Uterus (tissue), 4 donors: Measurements from ENCODE around the gene CTSL. TPM values are rescaled to one million over a fixed set of nuclear protein-coding genes. Genes with fewer than 3 reads are reported as not detected.
"Not testable (repeated sequence)": the region's sequence is repeated elsewhere in the genome, so short reads cannot be mapped to it uniquely, and the experiment has no call there.

ENCODE experiments used
- DNase-seq, 2 donors: peaks; one replicate each; pipeline ENCODE4 v3.0.0-alpha.2; 2019 to 2020
- H3K27ac ChIP-seq, 2 donors: fragments of 200-600 bp; sonication (generic); 1 replicate in 1 of 2; 2 replicates in 1 of 2; pipeline ENCODE4 v1.5.1; 2016 to 2018
- H3K27me3 ChIP-seq, 2 donors: fragments of 200-600 bp; sonication (generic); one replicate each; pipeline ENCODE4 v1.5.1; 2018 to 2019; ENCODE audit warnings: control low read depth in 1 of 2
- H3K36me3 ChIP-seq, 2 donors: fragments of 200-600 bp; sonication (generic); one replicate each; pipeline ENCODE4 v1.5.1; 2019; ENCODE audit warnings: control low read depth in 1 of 2
- H3K4me1 ChIP-seq, 2 donors: fragments of 200-600 bp; sonication (generic); one replicate each; pipeline ENCODE4 v1.5.1; 2018 to 2019; ENCODE audit warnings: control low read depth in 1 of 2
- H3K4me3 ChIP-seq, 2 donors: fragments of 200-600 bp; sonication (generic); 1 replicate in 1 of 2; 2 replicates in 1 of 2; pipeline ENCODE4 v1.5.1; 2018 to 2019; ENCODE audit warnings: mild to moderate bottlenecking in 1 of 2
- H3K9me3 ChIP-seq, 2 donors: fragments of 200-600 bp; sonication (generic); one replicate each; pipeline ENCODE4 v1.5.1; 2019; ENCODE audit warnings: control low read depth in 1 of 2
- POLR2A ChIP-seq, 2 donors: fragments of 450-650 bp; IDR thresholded peaks; one replicate each; pipeline ENCODE4 v1.6.1; 2016; ENCODE audit warnings: antibody characterized with exemption in 2 of 2, mild to moderate bottlenecking in 1 of 2, moderate library complexity in 1 of 2
- intact Hi-C: fragments of 100-400 bp; cut with DNase I; formaldehyde crosslinking; loops from one replicate; pipeline ENCODE4 v1.15.1; 2023; ENCODE audit warnings: low total_unique reads
- total RNA-seq, 4 donors: library from RNA; depleted of rRNA in 3 of 4; stranded (reverse); fragments of >200 nt in 3 of 4; gene quantifications; one replicate each; pipeline versions ENCODE4 v1.1.0 to v1.2.4, GENCODE V29; 2014 to 2023
- TF ChIP-seq, protein P1 (sequence below), 4 experiments: fragments of 200-600 bp in 2 of 4; fragments of 450-650 bp in 2 of 4; sonication (generic) in 2 of 4; IDR thresholded peaks; one replicate each; pipeline ENCODE4 v1.5.1; 2016 to 2019; ENCODE audit warnings: antibody characterized with exemption in 4 of 4, mild to moderate bottlenecking in 2 of 4, moderate library complexity in 1 of 4
- donor health status: DM: yes; HTN: yes; CAD: no.

The CTSL gene
- total RNA-seq, 4 donors from 2014 or later, result 84.3 to 183 (median 147) TPM

DNA sequence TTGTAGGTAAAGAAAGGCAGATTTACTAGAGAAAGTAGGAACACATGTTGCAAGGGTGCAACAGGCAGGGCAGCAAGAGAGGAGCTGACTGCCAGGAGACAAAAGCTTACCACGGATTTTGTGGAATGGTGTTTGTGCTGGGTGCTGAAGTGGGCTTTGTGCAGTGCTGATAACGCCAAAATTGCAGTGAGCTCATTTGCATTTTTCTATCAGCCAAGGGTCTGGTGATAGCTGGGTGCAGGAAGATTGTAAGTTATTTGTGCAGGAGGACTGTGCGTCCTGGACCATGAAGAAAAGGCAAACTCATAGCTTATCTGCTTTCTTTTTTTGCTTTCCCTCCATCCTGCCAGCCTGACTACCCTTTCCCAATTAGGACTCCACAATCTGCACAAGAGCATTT lies 13.6 kb downstream of the CTSL start:
- H3K4me1 ChIP-seq, result no peaks in the 10 kb centered on the region
- no peak overlapping the region for H3K27ac ChIP-seq
- no peaks in the 10 kb centered on the region for H3K9me3 ChIP-seq
- H3K36me3 ChIP-seq, result no peaks in the 10 kb centered on the region
- no peak for DNase-seq
- intact Hi-C loops, result no loop called here
- TF ChIP-seq, protein P1, sequence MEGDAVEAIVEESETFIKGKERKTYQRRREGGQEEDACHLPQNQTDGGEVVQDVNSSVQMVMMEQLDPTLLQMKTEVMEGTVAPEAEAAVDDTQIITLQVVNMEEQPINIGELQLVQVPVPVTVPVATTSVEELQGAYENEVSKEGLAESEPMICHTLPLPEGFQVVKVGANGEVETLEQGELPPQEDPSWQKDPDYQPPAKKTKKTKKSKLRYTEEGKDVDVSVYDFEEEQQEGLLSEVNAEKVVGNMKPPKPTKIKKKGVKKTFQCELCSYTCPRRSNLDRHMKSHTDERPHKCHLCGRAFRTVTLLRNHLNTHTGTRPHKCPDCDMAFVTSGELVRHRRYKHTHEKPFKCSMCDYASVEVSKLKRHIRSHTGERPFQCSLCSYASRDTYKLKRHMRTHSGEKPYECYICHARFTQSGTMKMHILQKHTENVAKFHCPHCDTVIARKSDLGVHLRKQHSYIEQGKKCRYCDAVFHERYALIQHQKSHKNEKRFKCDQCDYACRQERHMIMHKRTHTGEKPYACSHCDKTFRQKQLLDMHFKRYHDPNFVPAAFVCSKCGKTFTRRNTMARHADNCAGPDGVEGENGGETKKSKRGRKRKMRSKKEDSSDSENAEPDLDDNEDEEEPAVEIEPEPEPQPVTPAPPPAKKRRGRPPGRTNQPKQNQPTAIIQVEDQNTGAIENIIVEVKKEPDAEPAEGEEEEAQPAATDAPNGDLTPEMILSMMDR (IDR thresholded peaks at IDR 0.05), result no peak
- TF ChIP-seq POLR2A (IDR thresholded peaks at IDR 0.05), result no peak
- H3K4me3 ChIP-seq, result no peak overlapping the region
- no peaks in the 10 kb centered on the region for H3K27me3 ChIP-seq

DNA sequence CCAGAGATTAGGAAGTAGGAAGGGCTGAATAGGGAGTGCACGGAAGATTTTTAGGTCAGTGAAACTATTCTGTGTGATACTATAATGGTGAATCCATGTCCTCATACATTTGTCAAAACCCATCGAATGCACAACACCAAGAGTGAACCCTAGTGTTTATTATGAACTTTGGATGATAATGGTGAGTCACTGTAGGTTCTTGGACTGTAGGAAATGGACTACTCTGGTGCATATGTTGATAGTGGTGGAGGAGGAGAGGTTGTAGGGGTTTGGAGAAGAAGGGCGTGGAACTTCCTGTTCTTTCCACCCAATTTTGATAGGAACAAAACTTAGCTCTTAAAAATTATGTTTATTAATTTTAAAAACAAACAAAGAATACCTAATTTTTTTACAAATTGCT lies 14.3 kb downstream of the CTSL start:
- no peak overlapping the region for H3K27ac ChIP-seq

DNA sequence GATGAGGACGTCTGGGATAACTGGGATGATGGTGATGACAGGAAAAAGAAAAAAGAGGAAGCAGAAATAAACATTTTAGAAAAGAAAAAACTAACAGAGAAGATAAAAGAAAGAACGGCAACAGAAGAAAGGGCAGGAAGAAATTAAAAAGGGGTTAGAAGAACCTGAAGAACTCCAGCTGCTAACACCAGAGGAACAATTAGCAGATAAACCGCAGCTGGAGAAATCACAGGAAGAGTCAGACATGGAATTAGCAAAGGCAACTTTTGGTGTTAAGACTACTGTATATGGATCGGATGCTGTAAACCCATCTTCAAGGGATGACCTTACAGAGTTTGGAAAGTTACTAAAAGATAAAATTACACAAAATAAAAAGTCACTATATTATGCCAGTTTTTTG lies 15.4 kb downstream of the CTSL start:
- no peak overlapping the region for H3K4me3 ChIP-seq
- no peaks in the 10 kb centered on the region for H3K27me3 ChIP-seq
- no peaks in the 10 kb centered on the region for H3K9me3 ChIP-seq
- TF ChIP-seq, protein P1 (IDR thresholded peaks at IDR 0.05), result no peak
- no peak for TF ChIP-seq POLR2A (IDR thresholded peaks at IDR 0.05)
- DNase-seq, result no peak
- no peaks in the 10 kb centered on the region for H3K36me3 ChIP-seq
- H3K27ac ChIP-seq, result no peak overlapping the region
- H3K4me1 ChIP-seq, result no peaks in the 10 kb centered on the region
- intact Hi-C loops, result no loop called here

More for the DNA sequence above, 14.3 kb downstream of the CTSL start:
- TF ChIP-seq, protein P1 (IDR thresholded peaks at IDR 0.05), result no peak
- TF ChIP-seq POLR2A (IDR thresholded peaks at IDR 0.05), result no peak
- no peaks in the 10 kb centered on the region for H3K36me3 ChIP-seq
- no peaks in the 10 kb centered on the region for H3K4me1 ChIP-seq
- H3K9me3 ChIP-seq, result no peaks in the 10 kb centered on the region
- H3K4me3 ChIP-seq, result no peak overlapping the region
- no peaks in the 10 kb centered on the region for H3K27me3 ChIP-seq
- no peak for DNase-seq
- intact Hi-C loops, result no loop called here

DNA sequence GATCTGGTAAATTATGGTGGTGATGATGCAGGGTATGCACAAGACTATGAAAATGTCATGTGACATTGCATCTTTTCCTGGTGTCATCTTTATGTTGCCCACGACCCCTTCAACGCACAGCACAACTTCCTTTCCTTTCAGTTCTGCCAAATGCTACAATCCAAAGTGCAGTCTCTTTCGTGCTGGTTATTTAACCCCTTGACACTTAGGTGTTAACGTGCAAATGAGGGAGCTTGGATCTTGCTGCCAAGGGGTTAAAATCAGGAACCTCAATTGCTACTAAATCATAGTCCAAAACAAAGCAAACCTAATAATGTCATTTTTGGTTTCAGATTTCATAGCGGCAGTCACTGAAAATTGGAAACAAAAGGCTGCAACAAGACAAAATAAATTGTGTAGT lies 16.0 kb downstream of the CTSL start:
- Histone ChIP-seq H3K36me3 (no peaks in the 10 kb centered on the region), H3K4me3 (no peak overlapping the region), H3K27ac (no peak overlapping the region), H3K9me3 (no peaks in the 10 kb centered on the region), H3K4me1 (no peaks in the 10 kb centered on the region), H3K27me3 (no peaks in the 10 kb centered on the region)
- DNase-seq, result no peak
- no peak for TF ChIP-seq POLR2A (IDR thresholded peaks at IDR 0.05)
- TF ChIP-seq, protein P1 (IDR thresholded peaks at IDR 0.05), result no peak
- intact Hi-C loops, result no loop called here

DNA sequence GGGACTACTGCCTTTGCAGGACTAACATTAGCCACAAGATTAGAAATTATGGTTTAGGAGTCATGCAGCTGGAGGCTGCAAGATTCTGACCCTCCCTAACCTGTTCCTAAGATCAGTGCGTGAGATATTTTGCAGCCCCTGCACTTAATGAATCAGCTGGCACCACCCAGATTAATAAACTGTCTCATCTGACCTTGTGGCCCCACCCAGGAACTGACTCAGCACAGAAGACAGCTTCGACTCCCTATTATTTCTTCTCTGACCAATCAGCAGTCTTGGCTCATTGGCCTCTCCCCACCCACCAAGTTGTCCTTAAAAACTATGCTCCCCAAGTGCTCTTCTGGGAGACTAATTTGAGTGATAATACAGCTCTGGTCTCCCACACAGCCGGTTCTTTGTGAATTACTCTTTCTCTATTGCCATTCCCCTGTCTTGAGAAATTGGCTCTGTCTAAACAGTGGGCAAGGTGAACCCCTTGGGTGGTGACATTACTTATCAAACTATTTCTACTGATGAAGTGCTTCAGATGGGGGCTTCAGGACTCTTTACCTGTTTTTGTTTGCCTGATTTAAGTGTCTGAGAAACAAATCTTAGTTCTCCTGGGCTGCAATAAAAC lies 17.0 kb downstream of the CTSL start:
- Histone ChIP-seq H3K27ac (no peak overlapping the region), H3K4me1 (no peaks in the 10 kb centered on the region), H3K27me3 (no peaks in the 10 kb centered on the region), H3K36me3 (no peaks in the 10 kb centered on the region), H3K9me3 (no peaks in the 10 kb centered on the region), H3K4me3 (no peak overlapping the region)
- TF ChIP-seq, protein P1 (IDR thresholded peaks at IDR 0.05), result no peak
- no peak for TF ChIP-seq POLR2A (IDR thresholded peaks at IDR 0.05)
- intact Hi-C loops, result no loop called here
- DNase-seq, result no peak

DNA sequence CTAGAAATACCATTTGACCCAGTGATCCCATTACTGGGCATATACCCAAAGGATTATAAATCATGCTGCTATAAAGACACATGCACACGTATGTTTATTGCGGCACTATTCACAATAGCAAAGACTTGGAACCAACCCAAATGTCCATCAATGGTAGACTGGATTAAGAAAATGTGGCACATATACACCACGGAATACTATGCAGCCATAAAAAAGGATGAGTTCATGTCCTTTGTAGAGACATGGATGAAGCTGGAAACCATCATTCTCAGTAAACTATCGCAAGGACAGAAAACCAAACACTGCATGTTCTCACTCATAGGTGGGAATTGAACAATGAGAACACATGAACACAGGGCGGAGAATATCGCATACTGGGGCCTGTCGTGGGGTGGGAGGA lies 18.3 kb downstream of the CTSL start:
- intact Hi-C loops, H3K9me3 ChIP-seq, H3K4me3 ChIP-seq: not testable (repeated sequence)

More for the DNA sequence above, 18.3 kb downstream of the CTSL start:
- not testable (repeated sequence) for H3K36me3 ChIP-seq, H3K27me3 ChIP-seq, H3K27ac ChIP-seq, H3K4me1 ChIP-seq, DNase-seq
